Neuronal stem cell (in vitro differentiated cells): ENCODE results near the gene NSMF.

Source experiments
- DNase-seq: peaks from one replicate; pipeline ENCODE4 v3.0.0-alpha.2; 2013; ENCODE audit warnings: low spot score
- H2AFZ ChIP-seq: one replicate; pipeline ENCODE4 v1.6.1; 2013; ENCODE audit warnings: mild to moderate bottlenecking, low read length, inconsistent platforms
- H2AK5ac ChIP-seq: 2 replicates; pipeline ENCODE4 v1.6.1; 2013; ENCODE audit warnings: low read depth, mild to moderate bottlenecking, inconsistent platforms, low read length, moderate library complexity, mixed read lengths
- H2BK120ac ChIP-seq: 2 replicates; pipeline ENCODE4 v1.6.1; 2013; ENCODE audit warnings: low read depth, mild to moderate bottlenecking, inconsistent platforms, low read length, moderate library complexity, mixed read lengths
- H2BK12ac ChIP-seq: one replicate; pipeline ENCODE4 v1.6.1; 2013; ENCODE audit warnings: low read length, inconsistent platforms
- H2BK15ac ChIP-seq: 2 replicates; pipeline ENCODE4 v1.6.1; 2013; ENCODE audit warnings: mild to moderate bottlenecking, low read length, inconsistent platforms, mixed read lengths
- H2BK5ac ChIP-seq: one replicate; pipeline ENCODE4 v1.6.1; 2013; ENCODE audit warnings: inconsistent platforms, mild to moderate bottlenecking, low read length, moderate library complexity
- H3K14ac ChIP-seq: one replicate; pipeline ENCODE4 v1.6.1; 2013; ENCODE audit warnings: low read length, inconsistent platforms
- H3K18ac ChIP-seq: 2 replicates; pipeline ENCODE4 v1.6.1; 2013; ENCODE audit warnings: low read length, inconsistent platforms
- H3K23ac ChIP-seq: 2 replicates; pipeline ENCODE4 v1.6.1; 2013; ENCODE audit warnings: low read depth, mild to moderate bottlenecking, mixed read lengths, low read length, inconsistent platforms; ENCODE audit not compliant: poor library complexity
- H3K27ac ChIP-seq: replicated peaks from 3 replicates; pipeline ENCODE4 v1.5.1; 2013; ENCODE audit warnings: low read length, inconsistent platforms
- H3K27me3 ChIP-seq, 3 experiments: 2 replicates each; pipeline ENCODE4 v1.6.1; 2013; ENCODE audit warnings: low read length in 3 of 3, mild to moderate bottlenecking in 2 of 3, inconsistent platforms in 1 of 3, low read depth in 1 of 3, mixed read lengths in 1 of 3, moderate library complexity in 1 of 3; ENCODE audit not compliant: control insufficient read depth in 3 of 3, insufficient read depth in 3 of 3
- H3K36me3 ChIP-seq, 2 donors: replicated peaks in 1 of 2; 2 replicates each; pipeline ENCODE4 v1.6.1; 2013; ENCODE audit warnings: low read length in 2 of 2; ENCODE audit not compliant: control insufficient read depth in 2 of 2, insufficient read depth in 2 of 2
- H3K4ac ChIP-seq: 2 replicates; pipeline ENCODE4 v1.6.1; 2013; ENCODE audit warnings: inconsistent platforms, mild to moderate bottlenecking, low read length, moderate library complexity
- H3K4me1 ChIP-seq, 2 donors: 1 replicate in 1 of 2; 2 replicates in 1 of 2; pipeline ENCODE4 v1.6.1; 2013; ENCODE audit warnings: low read length in 2 of 2, low read depth in 1 of 2; ENCODE audit not compliant: control insufficient read depth in 2 of 2, insufficient read depth in 1 of 2
- H3K4me2 ChIP-seq: one replicate; pipeline ENCODE4 v1.6.1; 2013; ENCODE audit warnings: mild to moderate bottlenecking, low read length, inconsistent platforms; ENCODE audit not compliant: insufficient read depth, poor library complexity, severe bottlenecking
- H3K4me3 ChIP-seq, 2 donors: 2 replicates each; pipeline ENCODE4 v1.5.1; 2013; ENCODE audit warnings: low read length in 2 of 2, mild to moderate bottlenecking in 2 of 2, inconsistent platforms in 1 of 2, moderate library complexity in 1 of 2
- H3K79me1 ChIP-seq: one replicate; pipeline ENCODE4 v1.6.1; 2013; ENCODE audit warnings: low read depth, mild to moderate bottlenecking, inconsistent platforms, low read length, moderate library complexity
- H3K9ac ChIP-seq: one replicate; pipeline ENCODE4 v1.6.1; 2013; ENCODE audit warnings: mild to moderate bottlenecking, low read depth, low read length, inconsistent platforms; ENCODE audit not compliant: poor library complexity
- H3K9me3 ChIP-seq, 2 donors: replicated peaks in 1 of 2; 2 replicates each; pipeline versions ENCODE3 to v1.6.1; 2013; ENCODE audit warnings: low read length in 2 of 2, mild to moderate bottlenecking in 2 of 2, inconsistent platforms in 1 of 2, low read depth in 1 of 2, mixed read lengths in 1 of 2, moderate library complexity in 1 of 2; ENCODE audit not compliant: control insufficient read depth in 2 of 2, insufficient read depth in 1 of 2
- H4K8ac ChIP-seq: one replicate; pipeline ENCODE4 v1.6.1; 2013; ENCODE audit warnings: low read depth, mild to moderate bottlenecking, inconsistent platforms, low read length, moderate library complexity
- H4K91ac ChIP-seq: one replicate; pipeline ENCODE4 v1.6.1; 2013; ENCODE audit warnings: low read length, low read depth, mild to moderate bottlenecking, inconsistent platforms; ENCODE audit not compliant: poor library complexity
- WGBS, 2 donors: extraction: QIAGEN DNeasy Blood & Tissue Kit; methylation state at CpG; one replicate each; pipeline ENCODE4 v1.1.7; 2013; ENCODE audit warnings: missing lambda C conversion rate in 2 of 2, mixed read lengths in 1 of 2; ENCODE audit not compliant: insufficient read length in 2 of 2, insufficient replicate concordance in 1 of 2; ENCODE audit errors: extremely low coverage in 2 of 2; 5-methylcytosine and 5-hydroxymethylcytosine counted together

NSMF gene

GRCh38 chr9:137493364-137494103, 34.4 kb upstream of the NSMF start:
- Histone ChIP-seq H3K36me3 (no peaks in the 10 kb centered on the region), H3K27ac (no peak overlapping the region), H4K8ac (no peak overlapping the region), H3K4me3 (no peak overlapping the region), H4K91ac (no peak overlapping the region), H3K9ac (no peak overlapping the region), H3K27me3 (no peaks in the 10 kb centered on the region), H2AFZ (no peak overlapping the region), H2AK5ac (no peak overlapping the region), H3K14ac (no peak overlapping the region), H3K4me1 (no peaks in the 10 kb centered on the region), H3K79me1 (no peaks in the 10 kb centered on the region), H3K23ac (peak overlapping the region; percentile 55), H3K9me3 (peaks cover 3 to 6% of the 10 kb centered on the region in 2 donors), H2BK120ac (peak overlapping the region; percentile 17), H3K4ac (no peak overlapping the region), H2BK5ac (no peak overlapping the region), H2BK15ac (peak overlapping the region; percentile 67), H3K4me2 (no peak overlapping the region), H2BK12ac (peak overlapping the region; percentile 58), H3K18ac (peak overlapping the region; percentile 70)
- DNase-seq, result no peak
- no CpG with 5 or more reads among the region's 16 CpGs for WGBS, 2 donors

DNA sequence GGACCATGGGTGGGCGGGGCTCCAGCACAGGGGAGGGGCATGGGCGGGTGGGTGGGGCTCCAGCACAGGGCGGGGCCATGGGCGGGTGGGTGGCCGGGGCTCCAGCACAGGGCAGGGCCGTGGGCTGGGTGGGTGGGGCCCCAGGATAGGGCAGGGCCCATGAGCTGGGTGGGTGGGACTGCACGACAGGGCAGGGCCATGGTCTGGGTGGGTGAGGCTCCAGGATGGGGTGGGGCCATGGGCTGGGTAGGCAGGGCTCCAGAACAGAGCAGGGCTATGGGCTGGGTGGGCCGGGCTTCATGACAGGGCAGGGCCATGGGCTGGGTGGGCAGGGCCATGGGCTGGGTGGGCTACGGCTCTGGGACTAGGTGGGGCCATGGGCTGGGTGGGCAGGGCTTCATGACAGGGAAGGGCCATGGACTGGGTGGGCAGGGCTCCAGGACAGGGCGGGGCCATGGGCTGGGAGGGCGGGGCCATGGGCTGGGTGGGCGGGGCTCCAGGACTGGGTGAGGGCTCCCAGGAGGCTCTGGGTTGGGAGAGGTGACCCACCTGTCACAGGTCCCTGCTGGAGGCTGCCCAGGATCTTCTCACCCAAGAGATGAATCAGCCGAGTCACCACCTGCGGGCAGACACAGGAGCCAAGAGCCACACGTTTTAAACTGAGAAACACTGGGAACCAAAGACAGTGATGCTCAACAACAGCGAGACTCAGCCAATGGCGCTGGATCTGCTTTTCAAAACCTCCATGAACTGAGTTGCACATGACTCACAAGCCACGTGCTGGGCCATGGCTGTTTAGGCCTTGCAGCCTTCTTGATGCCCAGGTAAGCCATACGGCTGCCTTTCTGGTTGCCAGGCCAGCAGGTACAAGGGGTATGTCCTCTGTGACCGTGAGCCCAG, 33.6 kb upstream of the NSMF start:
- no peak overlapping the region for H3K23ac ChIP-seq
- no peak overlapping the region for H3K18ac ChIP-seq
- H3K36me3 ChIP-seq, result no peaks in the 10 kb centered on the region
- peaks cover 3 to 6% of the 10 kb centered on the region in 2 donors for H3K9me3 ChIP-seq
- H2BK12ac ChIP-seq, result no peak overlapping the region
- no peak overlapping the region for H2AK5ac ChIP-seq
- H3K79me1 ChIP-seq, result no peaks in the 10 kb centered on the region
- H3K4me2 ChIP-seq, result no peak overlapping the region
- no peak overlapping the region for H2AFZ ChIP-seq
- H4K91ac ChIP-seq, result no peak overlapping the region
- H3K27ac ChIP-seq, result no peak overlapping the region
- no peak overlapping the region for H4K8ac ChIP-seq
- no CpG with 5 or more reads among the region's 20 CpGs for WGBS, 2 donors
- H3K4me3 ChIP-seq, result no peak overlapping the region
- H3K9ac ChIP-seq, result no peak overlapping the region
- no peak overlapping the region for H2BK5ac ChIP-seq
- H2BK15ac ChIP-seq, result no peak overlapping the region
- no peaks in the 10 kb centered on the region for H3K27me3 ChIP-seq
- H3K4me1 ChIP-seq, result no peaks in the 10 kb centered on the region
- no peak overlapping the region for H2BK120ac ChIP-seq
- H3K14ac ChIP-seq, result no peak overlapping the region
- H3K4ac ChIP-seq, result no peak overlapping the region
- DNase-seq, result no peak

DNA sequence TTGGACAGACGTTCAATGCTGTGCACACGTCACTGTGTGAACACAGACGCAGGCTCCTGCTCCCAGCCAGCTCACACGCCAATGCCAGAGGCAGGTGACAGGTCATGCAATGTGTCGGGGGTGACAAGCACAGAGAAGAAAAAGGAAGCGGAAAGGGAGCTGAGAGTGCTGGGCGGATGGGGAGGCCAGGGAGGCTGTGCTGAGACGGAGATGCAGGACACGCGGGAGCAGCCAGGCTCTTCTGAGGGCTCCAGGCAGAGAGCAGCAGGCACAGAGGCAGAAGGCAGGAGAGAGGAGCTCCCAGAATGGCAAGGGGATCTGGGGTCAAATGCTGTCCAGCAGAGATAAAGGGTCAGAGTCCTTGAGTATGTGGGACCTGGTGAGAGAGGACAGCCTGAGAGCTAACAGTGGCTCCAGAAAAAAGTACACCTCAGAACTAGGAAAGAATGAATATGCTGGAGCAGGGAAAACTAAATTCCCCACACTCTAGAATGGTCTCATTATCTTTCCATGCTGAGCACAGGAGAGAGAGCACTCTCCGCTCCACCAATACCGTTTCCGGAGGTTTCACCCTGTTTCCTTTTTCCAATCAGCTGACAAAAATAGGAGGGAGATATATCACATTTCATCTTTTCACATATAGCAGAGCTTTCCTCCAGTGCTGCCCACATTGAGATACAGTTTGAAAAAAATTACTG, 32.8 kb upstream of the NSMF start:
- no peak overlapping the region for H2AFZ ChIP-seq
- H2AK5ac ChIP-seq, result no peak overlapping the region
- no peak overlapping the region for H2BK15ac ChIP-seq
- peaks cover 3 to 6% of the 10 kb centered on the region in 2 donors for H3K9me3 ChIP-seq
- no peak overlapping the region for H4K91ac ChIP-seq
- no CpG with 5 or more reads among the region's 13 CpGs for WGBS, 2 donors
- no peaks in the 10 kb centered on the region for H3K79me1 ChIP-seq
- H3K18ac ChIP-seq, result no peak overlapping the region
- H3K4me1 ChIP-seq, result peaks cover 0 to 1% of the 10 kb centered on the region in 2 donors
- H2BK120ac ChIP-seq, result no peak overlapping the region
- no peaks in the 10 kb centered on the region for H3K27me3 ChIP-seq
- H3K4me2 ChIP-seq, result no peak overlapping the region
- DNase-seq, result no peak
- H2BK5ac ChIP-seq, result no peak overlapping the region
- no peaks in the 10 kb centered on the region for H3K36me3 ChIP-seq
- no peak overlapping the region for H4K8ac ChIP-seq
- peak overlapping the region; percentile 88 for H3K23ac ChIP-seq
- no peak overlapping the region for H2BK12ac ChIP-seq
- H3K4me3 ChIP-seq, result no peak overlapping the region
- H3K9ac ChIP-seq, result no peak overlapping the region
- H3K27ac ChIP-seq, result no peak overlapping the region
- H3K4ac ChIP-seq, result no peak overlapping the region
- H3K14ac ChIP-seq, result no peak overlapping the region
